Endodermal cell (in vitro differentiated cells): ENCODE measurements around the gene UBE2G2. TPM values are rescaled to one million over a fixed set of nuclear protein-coding genes. Genes with fewer than 3 reads are reported as not detected.
A peak's percentile ranks its signal among the peaks of the same experiment; 100 is the strongest.

Source experiments
- DNase-seq: peaks from one replicate; pipeline ENCODE4 v3.0.0-alpha.2; 2017
- H3K27ac ChIP-seq: 2 replicates; pipeline ENCODE4 v1.5.1; 2013; ENCODE audit warnings: mild to moderate bottlenecking, low read depth, low read length, moderate library complexity
- H3K27me3 ChIP-seq: 2 replicates; pipeline ENCODE4 v1.6.1; 2013; ENCODE audit warnings: mild to moderate bottlenecking, low read length, moderate library complexity; ENCODE audit not compliant: insufficient read depth, control insufficient read depth, poor library complexity, severe bottlenecking
- H3K36me3 ChIP-seq: 2 replicates; pipeline ENCODE4 v1.7.0; 2013; ENCODE audit warnings: mild to moderate bottlenecking, low read length, moderate library complexity; ENCODE audit not compliant: control insufficient read depth, insufficient read depth
- H3K4me1 ChIP-seq: one replicate; pipeline ENCODE4 v1.7.0; 2013; ENCODE audit warnings: low read length; ENCODE audit not compliant: control insufficient read depth, insufficient read depth
- H3K4me3 ChIP-seq: 2 replicates; pipeline ENCODE4 v1.5.1; 2013; ENCODE audit warnings: mild to moderate bottlenecking, low read length, moderate library complexity
- H3K9ac ChIP-seq: 2 replicates; pipeline ENCODE4 v1.6.1; 2013; ENCODE audit warnings: mild to moderate bottlenecking, low read length, moderate library complexity; ENCODE audit not compliant: poor library complexity, severe bottlenecking; ENCODE audit errors: extremely low read depth
- H3K9me3 ChIP-seq: 2 replicates; pipeline ENCODE4 v1.6.1; 2013; ENCODE audit warnings: mild to moderate bottlenecking, low read length, moderate library complexity; ENCODE audit not compliant: control insufficient read depth
- H3K27ac Mint-ChIP-seq: 2 replicates; pipeline ENCODE4 v1.8.0; 2020; ENCODE audit warnings: mixed read lengths
- H3K27me3 Mint-ChIP-seq: 2 replicates; pipeline ENCODE4 v1.8.0; 2021; ENCODE audit warnings: mild to moderate bottlenecking, mixed read lengths; ENCODE audit not compliant: insufficient read depth
- H3K36me3 Mint-ChIP-seq: 2 replicates; pipeline ENCODE4 v1.8.0; 2020; ENCODE audit warnings: low read depth, mixed read lengths
- H3K4me1 Mint-ChIP-seq: 2 replicates; pipeline ENCODE4 v1.8.0; 2020; ENCODE audit warnings: mixed read lengths
- H3K4me3 Mint-ChIP-seq: 2 replicates; pipeline ENCODE4 v1.8.0; 2020; ENCODE audit warnings: mild to moderate bottlenecking, moderate library complexity, mixed read lengths
- H3K9me3 Mint-ChIP-seq: 2 replicates; pipeline ENCODE4 v1.8.0; 2020; ENCODE audit warnings: mild to moderate bottlenecking, mixed read lengths
- CTCF ChIP-seq: fragments of 200-600 bp; sonication (generic); conservative IDR thresholded peaks from 2 replicates; pipeline ENCODE4 v1.5.0; 2021; ENCODE audit warnings: antibody characterized with exemption, mild to moderate bottlenecking
- WGBS, 2 experiments: methylation state at CpG; one replicate each; pipeline versions ENCODE4 v1.1.5 to v1.1.7; 2013; ENCODE audit warnings: missing lambda C conversion rate in 2 of 2, mixed read lengths in 1 of 2; ENCODE audit not compliant: insufficient coverage in 1 of 2, insufficient read length in 1 of 2; 5-methylcytosine and 5-hydroxymethylcytosine counted together
- total RNA-seq, 2 donors: library from RNA; stranded (reverse); fragmentation: NEBNext Ultra II Directional in 1 of 2; extraction: Animal tissue kit (Norgen Biotek cat#: 25700) in 1 of 2; gene quantifications; 2 replicates in 1 of 2; 3 replicates in 1 of 2; pipeline ENCODE4 v1.2.1, GENCODE V29; 2021

Gene UBE2G2
- total RNA-seq, 2 donors from 2014 or later, result 84.0 to 84.8 TPM

GRCh38 chr21:44753357-44753756 lies 48.3 kb downstream of the UBE2G2 start:
- Histone ChIP-seq H3K27me3 (no peaks in the 10 kb centered on the region), H3K9ac (no peak overlapping the region), H3K27ac (no peak overlapping the region), H3K4me1 (no peaks in the 10 kb centered on the region), H3K36me3 (no peaks in the 10 kb centered on the region), H3K9me3 (no peaks in the 10 kb centered on the region), H3K4me3 (no peak overlapping the region)
- WGBS, 2 experiments, result 86 to 87% methylated on average over 11 to 19 of the region's 19 CpGs
- peak; percentile 25 for DNase-seq
- H3K4me1 Mint-ChIP-seq, result peaks cover 17% of the 10 kb centered on the region
- H3K27ac Mint-ChIP-seq, result no peak overlapping the region
- peaks cover 15% of the 10 kb centered on the region for H3K27me3 Mint-ChIP-seq
- peaks cover 9% of the 10 kb centered on the region for H3K9me3 Mint-ChIP-seq
- TF ChIP-seq CTCF, result no peak
- no peaks in the 10 kb centered on the region for H3K36me3 Mint-ChIP-seq
- no peak overlapping the region for H3K4me3 Mint-ChIP-seq

GRCh38 chr21:44752671-44753235 lies 48.9 kb downstream of the UBE2G2 start:
- peaks cover 20% of the 10 kb centered on the region for H3K27me3 Mint-ChIP-seq
- Histone ChIP-seq H3K4me1 (no peaks in the 10 kb centered on the region), H3K9me3 (no peaks in the 10 kb centered on the region), H3K27ac (no peak overlapping the region), H3K27me3 (no peaks in the 10 kb centered on the region), H3K4me3 (no peak overlapping the region), H3K36me3 (no peaks in the 10 kb centered on the region), H3K9ac (no peak overlapping the region)
- H3K4me3 Mint-ChIP-seq, result no peak overlapping the region
- TF ChIP-seq CTCF, result peak; percentile 45
- H3K9me3 Mint-ChIP-seq, result peaks cover 9% of the 10 kb centered on the region
- DNase-seq, result no peak
- no peak overlapping the region for H3K27ac Mint-ChIP-seq
- 85 to 90% methylated on average over 5 to 11 of the region's 11 CpGs for WGBS, 2 experiments
- no peaks in the 10 kb centered on the region for H3K36me3 Mint-ChIP-seq
- peaks cover 18% of the 10 kb centered on the region for H3K4me1 Mint-ChIP-seq

GRCh38 chr21:44751799-44752636 lies 49.6 kb downstream of the UBE2G2 start:
- Mint-ChIP-seq H3K36me3 (no peaks in the 10 kb centered on the region), H3K27ac (no peak overlapping the region), H3K27me3 (peaks cover 27% of the 10 kb centered on the region), H3K4me1 (peaks cover 18% of the 10 kb centered on the region), H3K9me3 (peaks cover 15% of the 10 kb centered on the region), H3K4me3 (no peak overlapping the region)
- Histone ChIP-seq H3K9me3 (no peaks in the 10 kb centered on the region), H3K27ac (no peak overlapping the region), H3K36me3 (no peaks in the 10 kb centered on the region), H3K9ac (no peak overlapping the region), H3K27me3 (no peaks in the 10 kb centered on the region), H3K4me3 (no peak overlapping the region), H3K4me1 (no peaks in the 10 kb centered on the region)
- no peak for TF ChIP-seq CTCF
- WGBS, 2 experiments, result 89 to 96% methylated on average over 5 to 32 of the region's 34 CpGs
- no peak for DNase-seq
